GM21515 (cell line): Measurements from ENCODE around the gene ATF6.

Experiments
- ATAC-seq: cut with Tn5 transposase; IDR thresholded peaks from one replicate; pipeline ENCODE4 v1.9.1; 2021; ENCODE audit not compliant: unreplicated experiment

Gene ATF6

DNA sequence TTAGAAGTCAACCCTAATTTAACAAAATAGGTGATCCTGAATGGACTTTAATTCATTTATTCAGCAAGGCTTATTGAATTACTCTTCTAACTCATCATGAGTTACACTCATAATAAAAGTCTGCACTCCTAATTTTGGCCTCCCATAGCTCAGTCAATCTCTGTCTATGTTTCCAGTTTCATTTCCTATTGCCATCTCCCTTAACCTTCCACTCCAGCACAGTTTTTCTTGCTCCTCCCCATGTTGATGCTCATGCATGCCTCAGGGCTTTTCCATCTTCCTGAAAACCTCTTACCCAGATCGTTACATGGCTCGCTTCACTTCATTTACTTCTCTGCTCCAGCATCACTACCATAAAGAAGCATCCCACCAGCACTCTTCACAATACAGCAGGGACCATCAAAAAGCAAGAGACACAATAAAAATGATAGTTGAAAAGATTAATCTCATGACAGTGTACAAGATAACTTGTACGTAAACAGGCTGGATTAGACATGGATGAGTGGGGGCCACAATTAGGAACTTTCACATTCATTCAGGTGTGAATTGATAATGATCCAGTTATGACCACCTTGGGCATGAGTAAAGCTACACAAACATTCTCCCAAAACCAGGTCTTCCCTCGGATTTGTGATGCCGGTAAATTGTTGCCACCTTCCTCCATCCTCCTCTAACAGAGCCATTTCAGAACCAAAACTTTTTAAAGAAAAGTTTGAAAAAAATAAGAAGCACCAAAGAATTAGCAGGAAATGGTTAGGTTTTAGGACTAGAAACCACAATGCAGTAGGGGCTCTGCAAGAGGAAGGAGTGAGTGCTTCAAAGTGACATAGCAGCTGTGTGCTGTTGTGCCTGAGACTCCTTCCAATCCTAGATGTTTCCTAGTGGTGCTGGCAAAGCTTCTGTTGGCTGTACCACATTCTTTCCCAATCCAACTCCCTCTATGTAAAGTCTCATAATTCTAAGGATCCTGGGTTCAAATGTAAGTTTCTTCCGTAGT lies 167.8 kb downstream of the ATF6 start:
- ATAC-seq, result no peak

- ATAC-seq, result no peak
Observed at GRCh38 chr1:161935264-161935663, 169.1 kb downstream of the ATF6 start.

GRCh38 chr1:161936786-161937185 lies 170.7 kb downstream of the ATF6 start:
- no peak for ATAC-seq

GRCh38 chr1:161940866-161941591 lies 174.9 kb downstream of the ATF6 start:
- no peak for ATAC-seq

GRCh38 chr1:161941726-161942436 lies 175.8 kb downstream of the ATF6 start:
- ATAC-seq, result no peak

GRCh38 chr1:161943737-161944136 lies 177.6 kb downstream of the ATF6 start:
- no peak for ATAC-seq

DNA sequence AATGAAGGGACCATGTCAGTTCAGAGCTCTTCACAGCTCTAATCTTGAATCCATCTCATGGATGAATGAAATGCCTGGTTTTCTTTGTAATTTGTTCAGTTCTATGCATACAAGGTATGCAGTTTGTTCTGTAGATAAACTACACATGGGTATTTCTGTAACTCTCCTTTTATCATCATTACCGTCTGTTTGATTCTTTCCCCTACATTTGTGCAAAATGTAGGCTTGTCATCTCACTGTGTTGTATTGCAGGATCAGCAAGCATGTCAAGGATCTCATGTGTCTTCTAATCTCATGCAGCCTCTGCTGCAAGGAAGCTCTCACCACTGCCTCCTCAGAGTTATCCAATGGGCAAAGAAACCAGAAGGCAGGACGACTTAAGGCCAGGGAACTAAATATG lies 178.3 kb downstream of the ATF6 start:
- no peak for ATAC-seq

GRCh38 chr1:161945306-161946060 lies 179.4 kb downstream of the ATF6 start:
- no peak for ATAC-seq

DNA sequence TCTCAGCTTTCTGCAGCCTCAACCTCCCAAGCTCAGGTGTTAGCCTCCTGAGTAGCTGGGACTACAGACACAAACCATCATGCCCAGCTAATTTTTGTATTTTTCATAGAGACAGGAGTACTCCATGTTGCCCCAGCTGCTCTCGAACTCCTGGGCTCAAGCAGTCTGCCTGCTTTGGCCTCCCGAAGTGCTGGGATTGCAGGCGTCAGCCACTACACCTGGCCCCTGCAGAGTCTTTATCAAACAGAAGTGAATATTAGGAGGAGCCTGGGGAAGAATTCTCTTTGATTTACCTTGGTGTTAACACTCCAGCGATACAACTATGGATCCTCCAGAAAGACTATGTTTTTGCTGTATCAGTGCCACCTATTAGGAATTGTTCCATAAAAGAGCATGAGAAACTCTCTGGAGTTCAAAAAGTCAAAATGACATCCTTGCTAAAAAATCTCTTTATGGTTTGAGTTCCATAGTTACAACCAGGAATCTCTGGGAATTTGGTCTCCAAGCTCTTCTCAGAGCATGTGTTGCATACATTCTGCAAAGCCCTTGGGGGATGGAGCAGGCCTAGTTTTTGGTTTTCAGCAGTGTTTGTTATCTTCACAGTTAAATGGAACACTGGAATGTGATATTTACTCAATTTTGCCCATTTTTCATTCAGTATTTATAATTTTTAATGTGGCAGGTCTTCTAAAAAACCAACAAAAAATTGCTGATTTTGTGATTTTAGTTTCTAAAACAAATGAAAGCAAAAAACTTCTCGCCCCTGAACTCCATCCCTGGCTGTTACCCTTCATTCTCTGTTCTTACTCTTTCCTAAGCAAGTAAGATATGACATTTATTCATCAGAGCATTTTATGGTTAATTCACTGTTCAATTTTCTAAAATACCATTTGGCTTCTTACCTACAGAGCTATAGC lies 180.2 kb downstream of the ATF6 start:
- no peak for ATAC-seq

- ATAC-seq, result no peak
Observed at GRCh38 chr1:161948435-161948834, 182.3 kb downstream of the ATF6 start.

DNA sequence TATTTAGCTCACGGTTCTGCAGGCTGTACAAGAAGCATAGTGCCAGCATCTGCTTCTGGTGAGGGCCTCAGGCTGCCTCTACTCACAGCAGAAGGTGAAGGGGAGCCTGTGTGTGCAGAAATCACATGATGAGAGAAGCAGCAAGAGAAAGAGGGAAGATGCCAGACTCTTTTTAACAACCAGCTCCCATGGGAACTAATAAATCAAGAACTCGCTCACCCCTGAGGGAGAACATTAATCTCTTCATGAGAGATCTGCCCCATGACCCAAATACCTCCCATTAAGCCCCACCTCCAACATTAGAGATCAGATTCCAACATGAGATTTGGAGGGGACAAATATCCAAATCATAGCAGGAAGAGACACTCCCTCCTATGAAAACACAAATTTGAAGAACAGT lies 183.4 kb downstream of the ATF6 start:
- no peak for ATAC-seq

DNA sequence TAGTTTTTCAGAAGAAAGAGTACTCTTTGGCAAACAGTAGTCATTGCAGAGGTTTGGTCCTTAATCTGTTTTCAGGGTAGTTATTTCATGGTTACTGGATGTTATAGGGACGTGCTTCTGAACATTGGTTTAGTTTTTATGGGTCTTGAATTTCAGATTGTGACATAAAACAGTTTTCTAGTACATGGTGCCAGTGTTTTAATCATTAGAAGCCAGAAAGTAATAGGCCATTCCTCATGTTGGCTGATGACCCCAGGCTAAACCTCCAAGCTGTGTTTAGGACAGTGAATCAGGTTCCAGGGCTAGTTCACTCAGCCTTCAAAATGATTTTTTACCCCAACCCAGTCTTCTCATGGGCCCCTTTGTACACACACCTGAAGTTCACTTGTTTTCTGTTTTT lies 184.3 kb downstream of the ATF6 start:
- ATAC-seq, result no peak

GRCh38 chr1:161951646-161952045 lies 185.5 kb downstream of the ATF6 start:
- no peak for ATAC-seq

- no peak for ATAC-seq
Observed at GRCh38 chr1:161952607-161953172, 186.6 kb downstream of the ATF6 start.

- no peak for ATAC-seq
Observed at GRCh38 chr1:161953256-161953920, 187.3 kb downstream of the ATF6 start.

GRCh38 chr1:161954050-161954449 lies 187.9 kb downstream of the ATF6 start:
- ATAC-seq, result no peak

GRCh38 chr1:161954466-161954865 lies 188.3 kb downstream of the ATF6 start:
- no peak for ATAC-seq

- no peak for ATAC-seq
Observed at GRCh38 chr1:161955606-161956005, 189.5 kb downstream of the ATF6 start.

DNA sequence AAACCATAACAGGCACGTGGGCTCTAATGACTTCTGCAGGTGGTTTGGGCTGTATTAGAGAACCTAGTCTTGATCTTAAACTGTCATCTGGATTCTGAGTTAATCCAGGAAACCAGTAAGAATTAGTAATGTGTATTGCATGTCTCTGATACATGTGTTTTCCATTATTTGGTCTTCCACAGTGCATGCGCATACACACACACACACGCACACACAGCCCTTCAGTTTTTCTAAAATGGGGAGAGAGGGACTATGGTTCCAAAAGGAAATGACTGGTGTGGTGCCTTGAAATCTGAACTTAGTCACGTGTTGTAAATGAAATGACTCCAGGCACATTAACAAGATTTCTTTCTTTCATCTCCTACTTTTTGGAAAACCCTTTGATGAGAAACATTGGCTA lies 190.0 kb downstream of the ATF6 start:
- no peak for ATAC-seq
